Central memory CD8-positive, alpha-beta T cell (primary cell): Measurements from ENCODE around the gene TRIM27.
"Not testable (repeated sequence)": the region's sequence is repeated elsewhere in the genome, so short reads cannot be mapped to it uniquely, and the experiment has no call there.

Experiments used
- ATAC-seq: fragments of 150-1000 bp; cut with Tn5 transposase; replicated peaks from 2 replicates; pipeline ENCODE4 v1.10.0; 2022; ENCODE audit warnings: mild to moderate bottlenecking, moderate FRiP score, moderate number of reproducible peaks; ENCODE audit not compliant: poor library complexity, severe bottlenecking; ENCODE audit errors: extremely low read depth
- DNase-seq, 2 donors: peaks; one replicate each; pipeline ENCODE4 v3.0.0; 2021; ENCODE audit warnings: low spot score in 2 of 2
- H3K27ac Mint-ChIP-seq: one replicate; pipeline ENCODE4 v1.8.0; 2022; ENCODE audit warnings: low read depth, mild to moderate bottlenecking, moderate library complexity, mixed read lengths
- H3K27me3 Mint-ChIP-seq: one replicate; pipeline ENCODE4 v1.8.0; 2022; ENCODE audit warnings: mixed read lengths
- H3K36me3 Mint-ChIP-seq: one replicate; pipeline ENCODE4 v1.8.0; 2022; ENCODE audit warnings: mild to moderate bottlenecking, moderate library complexity, mixed read lengths; ENCODE audit not compliant: insufficient read depth
- H3K4me1 Mint-ChIP-seq: one replicate; pipeline ENCODE4 v1.8.0; 2022; ENCODE audit warnings: mixed read lengths
- H3K4me3 Mint-ChIP-seq: one replicate; pipeline ENCODE4 v1.8.0; 2022; ENCODE audit warnings: mild to moderate bottlenecking, moderate library complexity, mixed read lengths
- H3K9me3 Mint-ChIP-seq: one replicate; pipeline ENCODE4 v1.8.0; 2022; ENCODE audit warnings: mixed read lengths

Gene TRIM27

GRCh38 chr6:28923318-28924102 is at the start of gene TRIM27:
TSS of gene TRIM27 (minus strand) at chr6:28923985. CDS start at chr6:28923632, 353 bp downstream.
- ATAC-seq (peak; percentile 80), DNase-seq (peak; percentile 62 to 64)
- H3K4me1 Mint-ChIP-seq, result peaks cover 28% of the 10 kb centered on the region
- peak within 1 kb of the TSS; percentile 91 for H3K4me3 Mint-ChIP-seq
- no peaks in the 10 kb centered on the region for H3K27me3 Mint-ChIP-seq
- no peaks in the 10 kb centered on the region for H3K9me3 Mint-ChIP-seq
- H3K27ac Mint-ChIP-seq, result peak within 1 kb of the TSS; percentile 89
- H3K36me3 Mint-ChIP-seq, result peaks cover 34% of the 10 kb centered on the region

DNA sequence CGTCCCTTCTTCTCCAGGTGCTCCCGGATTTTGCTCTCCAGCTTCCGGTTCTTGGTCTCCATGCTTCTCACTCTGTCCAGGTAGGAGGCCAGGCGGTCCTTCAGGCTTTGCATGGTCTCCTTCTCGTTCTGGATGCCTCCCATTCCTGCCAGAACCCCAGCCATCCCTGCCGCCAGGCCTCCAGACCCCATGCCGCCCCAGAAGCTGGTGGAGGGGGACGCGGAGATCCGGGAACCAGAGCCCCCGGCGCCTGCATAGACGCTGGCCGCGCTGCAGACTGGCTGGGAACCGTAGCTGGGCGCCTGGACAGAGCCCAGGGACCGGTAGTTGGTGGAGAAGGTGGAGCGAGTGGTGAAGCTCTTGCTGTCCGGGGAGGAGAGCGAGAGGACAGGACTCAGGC is 46.3 kb upstream of the TRIM27 start:
- H3K9me3 Mint-ChIP-seq, H3K27ac Mint-ChIP-seq, H3K4me3 Mint-ChIP-seq, H3K4me1 Mint-ChIP-seq, DNase-seq, ATAC-seq, H3K36me3 Mint-ChIP-seq: not testable (repeated sequence)
- peaks cover 22% of the 10 kb centered on the region for H3K27me3 Mint-ChIP-seq

DNA sequence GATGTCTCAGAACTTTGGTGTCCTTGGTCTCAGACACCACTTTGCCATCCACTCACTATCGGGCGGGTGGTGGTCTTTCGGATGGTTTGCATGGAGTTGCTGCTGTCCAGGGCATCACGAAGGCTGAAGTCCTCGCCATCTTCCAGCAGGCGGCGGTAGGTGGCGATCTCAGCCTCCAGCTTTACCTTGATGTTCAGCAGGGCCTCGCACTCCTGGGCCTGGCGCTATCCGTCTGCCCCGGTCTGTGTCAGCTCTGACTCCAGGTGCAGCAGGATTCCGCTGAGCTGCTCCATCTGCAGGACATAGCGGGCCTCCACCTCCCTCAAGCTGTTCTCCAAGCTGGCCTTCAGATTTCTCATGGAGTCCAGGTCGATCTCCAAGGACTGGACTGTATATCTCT is 45.3 kb upstream of the TRIM27 start:
- Mint-ChIP-seq H3K27ac (no peak overlapping the region), H3K36me3 (no peaks in the 10 kb centered on the region), H3K9me3 (no peaks in the 10 kb centered on the region), H3K4me1 (no peaks in the 10 kb centered on the region), H3K27me3 (peaks cover 24% of the 10 kb centered on the region), H3K4me3 (no peak overlapping the region)
- ATAC-seq (no peak), DNase-seq (no peak)

DNA sequence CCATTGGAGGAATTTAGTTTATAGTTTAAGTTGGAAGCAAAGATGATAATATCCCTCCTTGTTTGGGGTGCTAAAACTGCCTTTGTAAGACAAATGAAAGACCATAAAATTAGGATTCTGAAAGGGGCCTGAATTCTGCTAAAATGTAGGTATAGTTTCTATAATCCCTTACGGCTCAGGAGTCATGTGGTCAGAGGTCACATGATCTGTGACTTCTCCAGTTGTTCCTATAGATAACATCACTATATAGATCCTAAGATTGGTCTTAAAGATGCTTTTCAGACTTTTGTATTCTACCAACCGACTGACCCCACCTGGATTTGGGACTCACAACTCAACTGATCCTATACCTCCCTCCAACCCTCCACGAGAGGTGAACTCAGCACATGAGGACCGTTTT is 44.7 kb upstream of the TRIM27 start:
- no peak for DNase-seq
- Mint-ChIP-seq H3K36me3 (no peaks in the 10 kb centered on the region), H3K9me3 (no peaks in the 10 kb centered on the region)

DNA sequence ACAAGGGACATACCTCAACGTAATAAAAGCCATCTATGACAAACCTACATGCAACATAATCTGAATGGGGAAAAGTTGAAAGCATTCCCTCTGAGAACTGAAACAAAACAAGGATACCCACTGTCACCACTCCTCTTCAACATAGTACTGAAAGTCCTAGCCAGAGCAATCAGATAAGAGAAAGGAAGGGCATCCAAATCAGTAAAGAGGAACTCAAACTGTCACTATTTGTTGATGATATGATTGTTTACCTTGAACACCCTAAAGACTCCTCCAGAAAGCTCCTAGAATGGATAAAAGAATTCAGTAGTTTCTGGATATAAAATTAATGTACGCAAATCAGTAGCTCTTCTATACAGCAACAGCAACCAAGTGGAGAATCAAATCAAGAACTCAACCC is 41.9 kb upstream of the TRIM27 start:
- Mint-ChIP-seq H3K27ac (no peak overlapping the region), H3K27me3 (peaks cover 47% of the 10 kb centered on the region), H3K4me1 (no peaks in the 10 kb centered on the region), H3K4me3 (no peak overlapping the region), H3K36me3 (no peaks in the 10 kb centered on the region), H3K9me3 (no peaks in the 10 kb centered on the region)
- ATAC-seq, result no peak
- DNase-seq, result no peak

More for the DNA sequence above, 44.7 kb upstream of the TRIM27 start:
- H3K4me1 Mint-ChIP-seq, result no peaks in the 10 kb centered on the region
- H3K27me3 Mint-ChIP-seq, result peaks cover 24% of the 10 kb centered on the region
- H3K4me3 Mint-ChIP-seq, result no peak overlapping the region
- H3K27ac Mint-ChIP-seq, result no peak overlapping the region
- ATAC-seq, result no peak

DNA sequence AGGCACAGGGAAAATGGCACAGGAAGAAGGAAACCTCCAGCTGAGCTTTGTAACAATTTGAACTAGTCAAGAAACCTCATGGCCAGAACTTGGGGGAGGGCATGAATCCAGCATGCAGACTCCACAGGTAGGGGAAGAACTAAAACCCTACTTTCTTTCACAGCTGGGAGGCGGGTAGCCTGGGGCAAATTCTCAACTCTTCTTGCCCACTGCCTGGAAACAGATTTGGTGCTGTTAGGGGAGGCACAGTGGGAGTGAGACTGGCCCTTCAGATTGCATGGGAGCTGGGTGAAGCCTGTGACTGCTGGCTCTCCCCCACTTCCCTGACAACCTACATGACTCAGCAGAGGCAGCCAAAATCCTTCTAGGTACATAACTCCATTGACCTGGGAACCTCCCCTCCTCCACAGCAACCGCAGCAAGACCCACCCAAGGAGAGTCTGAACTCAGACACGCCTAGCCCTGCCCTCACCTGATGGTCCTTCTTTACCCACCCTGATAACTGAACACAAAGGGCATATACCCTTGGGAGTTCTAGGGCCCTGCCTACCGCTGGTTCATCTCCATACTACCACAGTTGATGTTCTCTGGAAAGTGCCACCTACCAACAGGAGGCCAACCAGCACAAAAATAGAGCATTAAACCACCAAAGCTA is 37.2 kb upstream of the TRIM27 start:
- Mint-ChIP-seq H3K9me3 (no peaks in the 10 kb centered on the region), H3K36me3 (peaks cover 2% of the 10 kb centered on the region), H3K27ac (no peak overlapping the region), H3K27me3 (peaks cover 65% of the 10 kb centered on the region), H3K4me3 (no peak overlapping the region), H3K4me1 (no peaks in the 10 kb centered on the region)
- DNase-seq, result no peak
- ATAC-seq, result no peak

GRCh38 chr6:28958561-28959243 is 34.9 kb upstream of the TRIM27 start:
- not testable (repeated sequence) for H3K9me3 Mint-ChIP-seq, H3K4me1 Mint-ChIP-seq, H3K4me3 Mint-ChIP-seq, H3K36me3 Mint-ChIP-seq, H3K27ac Mint-ChIP-seq, DNase-seq, ATAC-seq
- peaks cover 54% of the 10 kb centered on the region for H3K27me3 Mint-ChIP-seq

- H3K4me3 Mint-ChIP-seq, H3K27ac Mint-ChIP-seq, H3K9me3 Mint-ChIP-seq, DNase-seq, ATAC-seq: not testable (repeated sequence)
- Mint-ChIP-seq H3K27me3 (peaks cover 52% of the 10 kb centered on the region), H3K4me1 (peaks cover 11% of the 10 kb centered on the region), H3K36me3 (peaks cover 14% of the 10 kb centered on the region)
Observed at GRCh38 chr6:28957795-28958314, 34.1 kb upstream of the TRIM27 start.

- ATAC-seq (no peak), DNase-seq (no peak)
- Mint-ChIP-seq H3K9me3 (no peaks in the 10 kb centered on the region), H3K4me3 (no peak overlapping the region), H3K27ac (no peak overlapping the region), H3K36me3 (peaks cover 19% of the 10 kb centered on the region), H3K27me3 (peaks cover 37% of the 10 kb centered on the region), H3K4me1 (peaks cover 11% of the 10 kb centered on the region)
Observed at GRCh38 chr6:28956331-28956730, 32.5 kb upstream of the TRIM27 start.

DNA sequence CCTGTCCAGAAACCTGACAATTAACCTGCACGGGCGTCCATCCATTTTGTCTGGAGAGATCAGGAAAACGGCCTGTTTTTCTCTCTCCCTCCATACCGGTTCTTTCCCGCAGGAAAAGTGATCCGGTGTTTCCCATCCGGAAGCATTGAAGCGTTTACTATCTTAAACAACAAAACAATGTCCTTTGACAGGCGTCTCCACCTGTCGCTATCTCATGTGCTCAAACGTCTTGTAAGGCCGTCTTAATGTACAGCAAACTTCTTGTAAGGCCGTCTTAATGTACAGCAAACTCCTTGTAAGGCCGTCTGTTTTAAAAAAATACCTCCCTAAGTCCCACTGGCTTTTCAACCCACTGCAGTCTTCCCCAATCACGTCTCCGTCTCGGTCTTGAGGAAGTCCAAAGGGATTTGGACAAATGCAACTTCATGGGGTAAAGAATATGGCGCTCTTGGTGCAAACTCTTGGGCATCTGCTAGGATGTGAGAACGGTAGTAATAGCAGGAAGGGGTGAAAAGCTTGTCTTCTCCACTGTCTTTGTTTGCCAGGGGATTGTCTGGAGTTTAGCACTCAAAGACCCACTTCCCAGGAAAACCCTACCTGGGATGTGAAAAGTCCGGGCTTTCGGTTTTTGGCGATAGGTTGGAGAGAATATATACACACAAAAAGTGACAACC is 29.9 kb upstream of the TRIM27 start:
- ATAC-seq, result peak; percentile 24
- Mint-ChIP-seq H3K36me3 (peaks cover 25% of the 10 kb centered on the region), H3K4me1 (peaks cover 11% of the 10 kb centered on the region), H3K27me3 (peaks cover 11% of the 10 kb centered on the region), H3K9me3 (no peaks in the 10 kb centered on the region), H3K4me3 (peak overlapping the region; percentile 82), H3K27ac (peak overlapping the region; percentile 92)
- DNase-seq, result no peak

DNA sequence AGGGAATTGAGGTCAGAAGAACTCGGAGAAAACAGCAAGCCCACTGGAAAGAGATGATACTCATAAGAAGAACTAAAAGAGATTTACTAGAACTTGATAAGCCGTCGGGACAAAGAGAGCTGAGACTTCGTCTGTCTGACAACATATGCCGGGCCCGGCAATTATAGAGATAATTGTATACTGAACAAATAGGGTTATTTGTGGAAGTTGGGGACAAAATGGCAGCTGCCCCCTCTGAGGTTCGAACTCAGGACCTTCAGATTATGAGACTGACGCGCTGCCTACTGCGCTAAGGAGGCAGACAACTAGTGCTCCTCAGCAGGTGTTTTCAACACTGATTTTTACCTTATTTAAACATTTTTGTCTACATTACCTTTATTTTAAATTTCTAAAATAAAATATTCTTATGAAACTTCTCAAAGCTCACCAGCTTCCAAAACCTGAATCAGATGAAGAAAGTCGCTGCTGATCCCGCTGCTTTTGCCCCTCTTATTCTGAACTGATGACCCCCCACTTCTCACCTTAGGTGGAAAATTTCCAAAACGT is 29.3 kb upstream of the TRIM27 start:
- Mint-ChIP-seq H3K27me3 (peaks cover 6% of the 10 kb centered on the region), H3K36me3 (peaks cover 25% of the 10 kb centered on the region), H3K27ac (peak overlapping the region; percentile 92), H3K9me3 (no peaks in the 10 kb centered on the region), H3K4me3 (peak overlapping the region; percentile 82), H3K4me1 (peaks cover 11% of the 10 kb centered on the region)
- DNase-seq (peak; percentile 35 to 48), ATAC-seq (peak; percentile 60)

DNA sequence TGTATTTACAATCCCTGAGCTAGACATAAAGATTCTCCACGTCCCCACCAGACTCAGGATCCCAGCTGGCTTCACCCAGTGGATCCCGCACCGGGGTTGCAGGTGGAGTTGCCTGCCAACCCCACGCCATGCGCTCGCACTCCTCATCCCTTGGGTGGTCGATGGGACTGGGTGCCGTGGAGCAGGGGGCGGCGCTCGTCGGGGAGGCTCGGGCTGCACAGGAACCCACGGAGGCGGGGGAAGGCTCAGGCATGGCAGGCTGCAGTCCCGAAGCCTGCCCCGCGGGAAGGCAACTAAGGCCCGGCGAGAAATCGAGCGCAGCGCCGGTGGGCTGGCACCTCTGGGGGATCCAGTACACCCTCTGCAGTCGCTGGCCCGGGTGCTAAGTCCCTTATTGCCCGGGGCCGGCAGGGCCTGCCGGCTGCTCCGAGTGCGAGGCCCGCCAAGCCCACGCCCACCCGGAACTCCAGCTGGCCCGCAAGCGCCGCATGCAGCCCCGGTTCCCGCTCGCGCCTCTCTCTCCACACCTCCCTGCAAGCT is 25.9 kb upstream of the TRIM27 start:
- not testable (repeated sequence) for ATAC-seq, H3K27ac Mint-ChIP-seq, DNase-seq, H3K27me3 Mint-ChIP-seq, H3K9me3 Mint-ChIP-seq, H3K4me3 Mint-ChIP-seq
- Mint-ChIP-seq H3K4me1 (peaks cover 11% of the 10 kb centered on the region), H3K36me3 (peaks cover 31% of the 10 kb centered on the region)
